Neural cell (in vitro differentiated cells): ENCODE data around the gene FAM200C.

ENCODE experiments used
- EZH2 ChIP-seq: fragments of 200-600, 300-800 bp; shearing (Covaris generic), sonication (generic); IDR thresholded peaks from 2 replicates; pipeline ENCODE4 v1.6.1; 2014; ENCODE audit warnings: antibody characterized with exemption, low read length, borderline replicate concordance, mild to moderate bottlenecking; ENCODE audit not compliant: insufficient read depth, poor library complexity, severe bottlenecking
- POLR2AphosphoS5 ChIP-seq: IDR thresholded peaks from 2 replicates; pipeline ENCODE4 v1.6.1; 2012

DNA sequence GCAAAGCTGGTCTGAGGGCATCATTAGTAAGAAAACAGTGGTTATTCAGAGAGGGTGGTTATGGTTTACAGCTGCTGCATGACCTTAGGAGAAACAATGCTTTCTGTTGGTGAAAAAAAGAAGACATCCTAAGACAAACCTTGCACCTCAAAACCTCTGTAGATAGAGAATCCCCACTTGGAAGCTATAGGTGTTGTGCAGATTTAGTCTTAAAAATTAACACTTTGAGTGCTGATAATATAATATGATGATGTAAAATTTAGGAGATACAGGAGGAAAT, 20.4 kb upstream of the FAM200C start:
- TF ChIP-seq POLR2AphosphoS5 = no peak
- TF ChIP-seq EZH2 = no peak
